ENCODE measurements around the gene PDHA2.

- TF ChIP-seq CTCF (conservative IDR thresholded peaks at IDR 0.05 in 1 of 2, IDR thresholded peaks at IDR 0.05 in 1 of 2; ENCODE audit: low read depth in 1 of 2, low read length in 2 of 2) (no peak), EZH2 (IDR thresholded peaks at IDR 0.05; ENCODE audit: low read length, missing control alignments) (no peak)
Measured at GRCh38 chr4:95830651-95831050, 9.2 kb upstream of the PDHA2 start.

All from fibroblast of lung (primary cell).